Nephron progenitor cell (in vitro differentiated cells): ENCODE data around the gene KCNQ1.

Experiments used
- DNase-seq: peaks from one replicate; pipeline ENCODE4 v3.0.0; 2021
- H3K27ac Mint-ChIP-seq: 2 replicates; pipeline ENCODE4 v1.8.0; 2021; ENCODE audit warnings: mild to moderate bottlenecking, moderate library complexity, mixed read lengths
- H3K27me3 Mint-ChIP-seq: 2 replicates; pipeline ENCODE4 v1.8.0; 2021; ENCODE audit warnings: mild to moderate bottlenecking, low read depth, mixed read lengths; ENCODE audit not compliant: poor library complexity
- H3K36me3 Mint-ChIP-seq: 2 replicates; pipeline ENCODE4 v1.8.0; 2021; ENCODE audit warnings: low read depth, mixed read lengths
- H3K4me1 Mint-ChIP-seq: 2 replicates; pipeline ENCODE4 v1.8.0; 2021; ENCODE audit warnings: mixed read lengths
- H3K4me3 Mint-ChIP-seq: 2 replicates; pipeline ENCODE4 v1.8.0; 2021; ENCODE audit warnings: mild to moderate bottlenecking, moderate library complexity, mixed read lengths
- H3K9me3 Mint-ChIP-seq: 2 replicates; pipeline ENCODE4 v1.8.0; 2021; ENCODE audit warnings: mild to moderate bottlenecking, moderate library complexity, mixed read lengths
- CTCF ChIP-seq: fragments of 200-600 bp; sonication (generic); IDR thresholded peaks from 2 replicates; pipeline ENCODE4 v1.5.0; 2021; ENCODE audit warnings: antibody characterized with exemption

The KCNQ1 gene

GRCh38 chr11:2661173-2662023, 216.6 kb downstream of the KCNQ1 start:
- H3K36me3 Mint-ChIP-seq: peaks cover 100% of the 10 kb centered on the region
- no peak for TF ChIP-seq CTCF
- H3K27me3 Mint-ChIP-seq: peaks cover 6% of the 10 kb centered on the region
- no peak for DNase-seq
- H3K27ac Mint-ChIP-seq: no peak overlapping the region
- H3K4me3 Mint-ChIP-seq: no peak overlapping the region
- peaks cover 13% of the 10 kb centered on the region for H3K4me1 Mint-ChIP-seq
- H3K9me3 Mint-ChIP-seq: peaks cover 92% of the 10 kb centered on the region

- Mint-ChIP-seq H3K4me1 (peaks cover 7% of the 10 kb centered on the region), H3K27me3 (peaks cover 6% of the 10 kb centered on the region), H3K36me3 (peaks cover 100% of the 10 kb centered on the region), H3K27ac (no peak overlapping the region), H3K4me3 (no peak overlapping the region), H3K9me3 (peaks cover 87% of the 10 kb centered on the region)
- DNase-seq: no peak
- no peak for TF ChIP-seq CTCF
Observed at GRCh38 chr11:2662024-2662312, 217.2 kb downstream of the KCNQ1 start.

DNA sequence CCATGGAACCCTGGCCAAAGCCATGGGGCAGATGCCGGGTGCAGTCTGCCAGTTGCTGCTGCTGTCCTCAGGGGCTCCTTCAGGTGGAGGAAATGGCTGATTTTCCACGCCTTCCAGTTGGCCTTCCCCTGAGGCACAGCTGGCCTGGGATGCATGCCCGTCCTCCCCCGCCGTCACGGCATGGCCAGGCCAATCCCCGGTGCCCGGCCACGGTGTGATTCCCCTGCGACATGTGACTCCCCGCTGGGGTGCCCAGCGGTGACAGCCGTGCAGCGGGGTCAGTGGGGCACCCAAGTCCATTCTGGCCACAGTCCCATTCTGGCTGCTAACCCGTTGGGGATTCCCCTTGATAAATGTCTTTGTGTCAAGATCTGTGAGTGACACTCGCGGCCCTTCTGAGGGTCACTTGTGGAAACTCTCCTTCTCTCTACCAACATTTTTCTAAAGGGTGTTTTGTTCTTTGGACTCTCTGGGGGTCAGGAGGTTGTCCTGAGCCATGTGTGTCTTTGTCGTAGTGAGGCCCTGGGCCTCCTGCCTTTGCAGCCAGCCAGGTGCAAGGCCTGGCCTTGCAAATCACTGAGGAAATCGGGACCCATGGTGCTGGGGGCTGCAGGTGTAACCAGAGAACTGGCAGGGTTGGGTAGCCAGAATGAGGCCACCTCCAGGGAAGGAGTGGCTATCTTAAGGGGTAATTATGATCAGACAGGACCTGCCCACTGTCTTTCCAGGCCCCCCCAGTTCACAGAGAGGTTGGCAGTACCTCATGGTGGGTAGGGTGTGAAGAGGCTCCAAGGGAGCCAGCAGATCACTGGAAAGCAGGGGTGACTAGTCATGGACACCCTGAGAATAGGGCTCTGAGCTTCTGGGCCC, 217.9 kb downstream of the KCNQ1 start:
- H3K36me3 Mint-ChIP-seq: peaks cover 99% of the 10 kb centered on the region
- no peak overlapping the region for H3K27ac Mint-ChIP-seq
- no peak for TF ChIP-seq CTCF
- H3K4me3 Mint-ChIP-seq: no peak overlapping the region
- no peak for DNase-seq
- H3K9me3 Mint-ChIP-seq: peaks cover 80% of the 10 kb centered on the region
- H3K27me3 Mint-ChIP-seq: peaks cover 6% of the 10 kb centered on the region
- peaks cover 5% of the 10 kb centered on the region for H3K4me1 Mint-ChIP-seq

DNA sequence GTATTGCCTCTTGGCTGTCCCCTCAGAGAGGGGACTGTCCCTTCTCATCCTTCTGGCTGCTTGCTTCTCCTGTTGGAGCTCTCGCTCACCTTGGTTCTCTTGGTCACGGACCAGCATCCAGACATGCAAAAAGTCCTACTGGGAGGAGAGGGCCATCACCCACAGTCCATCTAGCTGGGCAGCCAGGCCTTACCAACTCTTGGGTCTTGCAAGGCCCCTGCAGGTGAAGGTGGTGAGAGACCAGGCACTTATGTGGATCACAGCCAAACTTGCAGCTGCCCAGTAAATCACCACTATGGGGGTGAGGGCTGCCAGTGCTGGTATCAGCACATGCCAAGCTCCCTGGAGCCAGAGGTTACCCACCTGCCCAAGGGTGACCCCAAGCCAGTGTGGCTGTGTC, 218.7 kb downstream of the KCNQ1 start:
- Mint-ChIP-seq H3K36me3 (peaks cover 99% of the 10 kb centered on the region), H3K4me3 (no peak overlapping the region), H3K27me3 (peaks cover 4% of the 10 kb centered on the region), H3K27ac (no peak overlapping the region), H3K9me3 (peaks cover 78% of the 10 kb centered on the region), H3K4me1 (peaks cover 5% of the 10 kb centered on the region)
- DNase-seq: no peak
- no peak for TF ChIP-seq CTCF

DNA sequence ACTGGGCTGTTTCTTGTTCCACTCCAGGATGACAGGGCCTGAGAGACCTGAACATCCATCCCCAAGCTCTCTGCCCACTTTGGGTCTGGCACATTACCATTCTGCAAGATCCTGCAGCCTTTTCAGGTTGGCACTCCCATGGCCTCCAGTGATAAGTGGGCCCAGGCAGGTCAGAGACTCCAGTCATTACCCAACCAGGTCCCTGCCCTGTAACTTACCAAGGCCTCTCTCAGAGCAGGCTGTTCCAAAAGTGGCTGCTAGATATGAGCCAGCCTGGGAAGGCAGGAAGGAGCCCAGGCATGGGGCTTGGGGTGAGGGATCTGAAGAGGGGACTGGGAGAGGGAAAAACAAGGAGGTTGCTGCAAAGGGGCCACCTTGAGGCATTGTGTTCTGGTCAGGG, 219.1 kb downstream of the KCNQ1 start:
- H3K9me3 Mint-ChIP-seq: peaks cover 77% of the 10 kb centered on the region
- no peak for DNase-seq
- H3K36me3 Mint-ChIP-seq: peaks cover 99% of the 10 kb centered on the region
- H3K27me3 Mint-ChIP-seq: peaks cover 4% of the 10 kb centered on the region
- TF ChIP-seq CTCF: no peak
- no peak overlapping the region for H3K27ac Mint-ChIP-seq
- no peak overlapping the region for H3K4me3 Mint-ChIP-seq
- peaks cover 5% of the 10 kb centered on the region for H3K4me1 Mint-ChIP-seq
